ENCODE data around the gene GIMAP8. TPM values are rescaled to one million over a fixed set of nuclear protein-coding genes. Genes with fewer than 3 reads are reported as not detected.

Gene GIMAP8
- total and polyA plus RNA-seq, 4 donors = 14.4 to 25.0 (median 22.0) TPM

GRCh38 chr7:150428671-150429451 is 21.6 kb upstream of the GIMAP8 start:
- Histone ChIP-seq H3K4me1 (ENCODE audit: control insufficient read depth in 5 of 5, insufficient read depth in 5 of 5, low read length in 5 of 5) (peaks cover 0 to 5% (median 4%) of the 10 kb centered on the region in 5 donors), H3K27ac (ENCODE audit: low read depth in 1 of 2, low read length in 1 of 2) (no peak overlapping the region), H3K36me3 (ENCODE audit: control insufficient read depth in 4 of 4, insufficient read depth in 4 of 4, low read length in 4 of 4) (no peaks in the 10 kb centered on the region), H3K9me3 (ENCODE audit: control insufficient read depth in 4 of 4, insufficient read depth in 3 of 4, low read length in 3 of 4) (no peaks in the 10 kb centered on the region), H3K4me3 (no peak overlapping the region), H3K27me3 (ENCODE audit: control insufficient read depth in 3 of 3, insufficient read depth in 3 of 3, low read length in 2 of 3) (no peaks in the 10 kb centered on the region), H3K9ac (ENCODE audit: insufficient read depth in 1 of 2, low read length in 2 of 2) (no peak overlapping the region)
- ATAC-seq (ENCODE audit: insufficient read depth, low FRiP score) (peak; percentile 32), DNase-seq (peak in 2 of 3 donors; percentile 42 to 59)
- WGBS, 2 donors = 30 to 38% methylated on average over 10 to 11 of the region's 11 CpGs
- TF ChIP-seq CTCF (IDR thresholded peaks at IDR 0.05; ENCODE audit: control extremely low read depth, extremely low read depth) = no peak

GRCh38 chr7:150429699-150430098 is 20.7 kb upstream of the GIMAP8 start:
- ATAC-seq (ENCODE audit: insufficient read depth, low FRiP score) = no peak
- Histone ChIP-seq H3K9ac (ENCODE audit: insufficient read depth in 1 of 2, low read length in 2 of 2) (no peak overlapping the region), H3K36me3 (ENCODE audit: control insufficient read depth in 4 of 4, insufficient read depth in 4 of 4, low read length in 4 of 4) (no peaks in the 10 kb centered on the region), H3K9me3 (ENCODE audit: control insufficient read depth in 4 of 4, insufficient read depth in 3 of 4, low read length in 3 of 4) (no peaks in the 10 kb centered on the region), H3K4me1 (ENCODE audit: control insufficient read depth in 5 of 5, insufficient read depth in 5 of 5, low read length in 5 of 5) (peaks cover 0 to 5% (median 4%) of the 10 kb centered on the region in 5 donors), H3K27ac (ENCODE audit: low read depth in 1 of 2, low read length in 1 of 2) (no peak overlapping the region), H3K4me3 (no peak overlapping the region), H3K27me3 (ENCODE audit: control insufficient read depth in 3 of 3, insufficient read depth in 3 of 3, low read length in 2 of 3) (no peaks in the 10 kb centered on the region)
- no peak for TF ChIP-seq CTCF (IDR thresholded peaks at IDR 0.05; ENCODE audit: control extremely low read depth, extremely low read depth)
- WGBS, 2 donors = 83 to 84% methylated on average over 8 of the region's 8 CpGs
- DNase-seq = no peak

GRCh38 chr7:150430465-150431085 is 19.9 kb upstream of the GIMAP8 start:
- H3K4me3 ChIP-seq = no peak overlapping the region
- H3K27ac ChIP-seq (ENCODE audit: low read depth in 1 of 2, low read length in 1 of 2) = no peak overlapping the region
- H3K9me3 ChIP-seq (ENCODE audit: control insufficient read depth in 4 of 4, insufficient read depth in 3 of 4, low read length in 3 of 4) = no peaks in the 10 kb centered on the region
- TF ChIP-seq CTCF (IDR thresholded peaks at IDR 0.05; ENCODE audit: control extremely low read depth, extremely low read depth) = no peak
- H3K9ac ChIP-seq (ENCODE audit: insufficient read depth in 1 of 2, low read length in 2 of 2) = no peak overlapping the region
- WGBS, 2 donors = 93% methylated on average over 14 of the region's 14 CpGs
- DNase-seq = no peak
- no peak for ATAC-seq (ENCODE audit: insufficient read depth, low FRiP score)
- H3K4me1 ChIP-seq (ENCODE audit: control insufficient read depth in 5 of 5, insufficient read depth in 5 of 5, low read length in 5 of 5) = peaks cover 0 to 5% (median 4%) of the 10 kb centered on the region in 5 donors
- no peaks in the 10 kb centered on the region for H3K27me3 ChIP-seq (ENCODE audit: control insufficient read depth in 3 of 3, insufficient read depth in 3 of 3, low read length in 2 of 3)
- H3K36me3 ChIP-seq (ENCODE audit: control insufficient read depth in 4 of 4, insufficient read depth in 4 of 4, low read length in 4 of 4) = no peaks in the 10 kb centered on the region

Data from lung (tissue), 12 donors.